Uterus (tissue), 2 donors: ENCODE results near the gene CD59.

Experiments used
- POLR2A ChIP-seq, 2 donors: fragments of 450-650 bp; IDR thresholded peaks; one replicate each; pipeline ENCODE4 v1.6.1; 2016; ENCODE audit warnings: antibody characterized with exemption in 2 of 2, mild to moderate bottlenecking in 1 of 2, moderate library complexity in 1 of 2
- TF ChIP-seq, protein P1 (sequence below), 4 experiments: fragments of 200-600 bp in 2 of 4; fragments of 450-650 bp in 2 of 4; sonication (generic) in 2 of 4; IDR thresholded peaks; one replicate each; pipeline ENCODE4 v1.5.1; 2016 to 2019; ENCODE audit warnings: antibody characterized with exemption in 4 of 4, mild to moderate bottlenecking in 2 of 4, moderate library complexity in 1 of 4

DNA sequence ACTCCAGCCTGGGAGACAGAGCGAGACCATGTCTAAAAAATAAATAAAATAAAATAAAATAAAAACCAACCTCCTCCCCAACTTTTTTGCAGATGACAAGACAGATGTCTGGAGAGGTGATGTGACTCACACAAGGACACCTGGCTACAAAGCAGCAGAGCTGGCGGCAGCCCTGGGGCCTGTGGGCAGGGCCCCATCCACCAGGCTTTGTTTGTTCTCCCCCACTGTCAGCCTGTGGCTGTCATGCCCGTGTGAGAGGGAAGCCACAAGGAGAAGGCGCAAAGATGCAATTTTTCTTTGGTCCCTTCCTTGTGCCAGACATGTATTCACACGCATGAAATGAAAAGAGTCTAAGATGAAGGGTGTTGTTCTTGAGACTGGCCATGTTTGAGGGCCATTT is 16.6 kb downstream of the CD59 start:
- TF ChIP-seq, protein P1, sequence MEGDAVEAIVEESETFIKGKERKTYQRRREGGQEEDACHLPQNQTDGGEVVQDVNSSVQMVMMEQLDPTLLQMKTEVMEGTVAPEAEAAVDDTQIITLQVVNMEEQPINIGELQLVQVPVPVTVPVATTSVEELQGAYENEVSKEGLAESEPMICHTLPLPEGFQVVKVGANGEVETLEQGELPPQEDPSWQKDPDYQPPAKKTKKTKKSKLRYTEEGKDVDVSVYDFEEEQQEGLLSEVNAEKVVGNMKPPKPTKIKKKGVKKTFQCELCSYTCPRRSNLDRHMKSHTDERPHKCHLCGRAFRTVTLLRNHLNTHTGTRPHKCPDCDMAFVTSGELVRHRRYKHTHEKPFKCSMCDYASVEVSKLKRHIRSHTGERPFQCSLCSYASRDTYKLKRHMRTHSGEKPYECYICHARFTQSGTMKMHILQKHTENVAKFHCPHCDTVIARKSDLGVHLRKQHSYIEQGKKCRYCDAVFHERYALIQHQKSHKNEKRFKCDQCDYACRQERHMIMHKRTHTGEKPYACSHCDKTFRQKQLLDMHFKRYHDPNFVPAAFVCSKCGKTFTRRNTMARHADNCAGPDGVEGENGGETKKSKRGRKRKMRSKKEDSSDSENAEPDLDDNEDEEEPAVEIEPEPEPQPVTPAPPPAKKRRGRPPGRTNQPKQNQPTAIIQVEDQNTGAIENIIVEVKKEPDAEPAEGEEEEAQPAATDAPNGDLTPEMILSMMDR (IDR thresholded peaks at IDR 0.05): no peak
- no peak for TF ChIP-seq POLR2A (IDR thresholded peaks at IDR 0.05)
